Caco-2 (cell line): ENCODE results near the gene ERCC5. TPM values are rescaled to one million over a fixed set of nuclear protein-coding genes. Genes with fewer than 3 reads are reported as not detected.

ENCODE experiments used
- BruUV-seq: library from RNA; stranded (reverse); fragments of 400-500 nt; replicated peaks from 2 replicates; lab custom pipeline; 2021; lab: Mats Ljungman, UMichigan
- CTCF ChIA-PET: fragments of 300-600 bp; sonication (Branson Sonifier 250); formaldehyde crosslinking; loops from one replicate; lab custom pipeline; 2022; ENCODE audit warnings: antibody characterized with exemption; lab: Charles Lee
- POLR2A ChIA-PET: fragments of 300-600 bp; sonication (Branson Sonifier 250); formaldehyde crosslinking; loops from one replicate; lab custom pipeline; 2022; ENCODE audit warnings: antibody characterized with exemption; lab: Charles Lee
- DNase-seq, 2 experiments: peaks; one replicate each; pipeline versions ENCODE4 v3.0.0 to v3.0.0-alpha.2; 2020 to 2022
- H3K27me3 ChIP-seq: replicated peaks from 2 replicates; pipeline ENCODE4 v1.6.0; 2011; ENCODE audit warnings: low read length; ENCODE audit not compliant: control insufficient read depth, insufficient read depth
- H3K36me3 ChIP-seq: 2 replicates; pipeline ENCODE4 v1.5.1; 2011; ENCODE audit warnings: low read length; ENCODE audit not compliant: control insufficient read depth, insufficient read depth
- H3K4me1 ChIP-seq: fragments of 250-450 bp; sonication (Bioruptor Pico); 2 replicates; pipeline ENCODE4 v1.5.1; 2020; ENCODE audit warnings: mild to moderate bottlenecking
- H3K4me3 ChIP-seq: 2 replicates; pipeline ENCODE4 v1.5.1; 2011; ENCODE audit warnings: low read depth, mild to moderate bottlenecking, control low read depth, low read length
- H3K9me3 ChIP-seq: fragments of 250-450 bp; sonication (Bioruptor Pico); 2 replicates; pipeline ENCODE4 v1.5.1; 2020; ENCODE audit warnings: mild to moderate bottlenecking, moderate library complexity
- H3K27ac Mint-ChIP-seq: one replicate; pipeline ENCODE4 v1.8.0; 2022; ENCODE audit warnings: mixed read lengths; ENCODE audit not compliant: unreplicated experiment
- H3K27me3 Mint-ChIP-seq: one replicate; pipeline ENCODE4 v1.8.0; 2022; ENCODE audit warnings: mixed read lengths; ENCODE audit not compliant: insufficient read depth, unreplicated experiment
- H3K36me3 Mint-ChIP-seq: one replicate; pipeline ENCODE4 v1.8.0; 2022; ENCODE audit warnings: mild to moderate bottlenecking, mixed read lengths; ENCODE audit not compliant: insufficient read depth, unreplicated experiment
- H3K4me1 Mint-ChIP-seq: one replicate; pipeline ENCODE4 v1.8.0; 2022; ENCODE audit warnings: low read depth, mixed read lengths; ENCODE audit not compliant: unreplicated experiment
- H3K4me3 Mint-ChIP-seq: one replicate; pipeline ENCODE4 v1.8.0; 2022; ENCODE audit warnings: mild to moderate bottlenecking, moderate library complexity, mixed read lengths; ENCODE audit not compliant: unreplicated experiment
- H3K9me3 Mint-ChIP-seq: one replicate; pipeline ENCODE4 v1.8.0; 2022; ENCODE audit warnings: mixed read lengths; ENCODE audit not compliant: unreplicated experiment
- intact Hi-C: fragments of 100-400 bp; cut with micrococcal nuclease; formaldehyde crosslinking; loops from one replicate; pipeline ENCODE4 v1.10.0; 2022; ENCODE audit not compliant: unreplicated experiment
- total RNA-seq: library from RNA; stranded (reverse); gene quantifications from 2 replicates; pipeline ENCODE4 v1.2.3, GENCODE V29; 2022
- TF ChIP-seq, protein P1 (sequence below), 2 experiments: fragments of 200-600 bp in 1 of 2; IDR thresholded peaks; 1 replicate in 1 of 2; 2 replicates in 1 of 2; pipeline versions ENCODE4 v1.5.1 to v1.8.0; 2011 to 2022; ENCODE audit warnings: antibody characterized with exemption in 1 of 2, control low read depth in 1 of 2, inconsistent platforms in 1 of 2, low read depth in 1 of 2, low read length in 1 of 2, mild to moderate bottlenecking in 1 of 2, moderate library complexity in 1 of 2; ENCODE audit not compliant: insufficient read depth in 1 of 2, severe bottlenecking in 1 of 2, unreplicated experiment in 1 of 2

Gene ERCC5
- total RNA-seq, 1 experiment from 2014 or later = 31.4 TPM

DNA sequence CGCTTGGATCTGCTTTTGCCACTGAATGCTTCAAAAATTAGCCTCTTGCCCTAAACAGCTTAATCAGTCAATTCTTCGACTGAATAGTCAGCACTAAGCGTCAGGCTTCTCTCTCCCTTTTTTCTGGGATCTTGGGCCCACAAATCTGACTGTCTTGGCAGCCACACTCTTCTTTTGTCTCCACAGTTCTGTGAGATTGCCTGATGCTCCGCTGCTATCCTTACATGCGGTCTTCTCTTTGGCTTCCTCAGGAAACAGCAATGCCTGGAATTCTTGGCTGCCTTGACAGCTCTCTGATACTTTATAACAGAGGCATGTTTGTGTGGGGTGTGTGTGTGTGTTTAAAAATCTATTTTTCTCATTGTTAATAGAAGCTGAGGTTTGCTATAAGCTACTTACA is 32.6 kb downstream of the ERCC5 start:
- Histone ChIP-seq H3K4me1 (no peaks in the 10 kb centered on the region), H3K27me3 (no peaks in the 10 kb centered on the region), H3K36me3 (no peaks in the 10 kb centered on the region), H3K4me3 (no peak overlapping the region), H3K9me3 (no peaks in the 10 kb centered on the region)
- H3K27ac Mint-ChIP-seq = no peak overlapping the region
- peaks cover 10% of the 10 kb centered on the region for H3K36me3 Mint-ChIP-seq
- H3K27me3 Mint-ChIP-seq = no peaks in the 10 kb centered on the region
- no peak overlapping the region for H3K4me3 Mint-ChIP-seq
- H3K9me3 Mint-ChIP-seq = no peaks in the 10 kb centered on the region
- ChIA-PET POLR2A (no interaction called here), CTCF (no interaction called here)
- intact Hi-C loops = no loop called here
- H3K4me1 Mint-ChIP-seq = no peaks in the 10 kb centered on the region
- no peak for DNase-seq
- TF ChIP-seq, protein P1, sequence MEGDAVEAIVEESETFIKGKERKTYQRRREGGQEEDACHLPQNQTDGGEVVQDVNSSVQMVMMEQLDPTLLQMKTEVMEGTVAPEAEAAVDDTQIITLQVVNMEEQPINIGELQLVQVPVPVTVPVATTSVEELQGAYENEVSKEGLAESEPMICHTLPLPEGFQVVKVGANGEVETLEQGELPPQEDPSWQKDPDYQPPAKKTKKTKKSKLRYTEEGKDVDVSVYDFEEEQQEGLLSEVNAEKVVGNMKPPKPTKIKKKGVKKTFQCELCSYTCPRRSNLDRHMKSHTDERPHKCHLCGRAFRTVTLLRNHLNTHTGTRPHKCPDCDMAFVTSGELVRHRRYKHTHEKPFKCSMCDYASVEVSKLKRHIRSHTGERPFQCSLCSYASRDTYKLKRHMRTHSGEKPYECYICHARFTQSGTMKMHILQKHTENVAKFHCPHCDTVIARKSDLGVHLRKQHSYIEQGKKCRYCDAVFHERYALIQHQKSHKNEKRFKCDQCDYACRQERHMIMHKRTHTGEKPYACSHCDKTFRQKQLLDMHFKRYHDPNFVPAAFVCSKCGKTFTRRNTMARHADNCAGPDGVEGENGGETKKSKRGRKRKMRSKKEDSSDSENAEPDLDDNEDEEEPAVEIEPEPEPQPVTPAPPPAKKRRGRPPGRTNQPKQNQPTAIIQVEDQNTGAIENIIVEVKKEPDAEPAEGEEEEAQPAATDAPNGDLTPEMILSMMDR (IDR thresholded peaks at IDR 0.05; ENCODE audit: insufficient read depth in 1 of 2, low read depth in 1 of 2, low read length in 1 of 2, severe bottlenecking in 1 of 2, unreplicated experiment in 1 of 2) = no peak
- BruUV-seq = no TSS peak

DNA sequence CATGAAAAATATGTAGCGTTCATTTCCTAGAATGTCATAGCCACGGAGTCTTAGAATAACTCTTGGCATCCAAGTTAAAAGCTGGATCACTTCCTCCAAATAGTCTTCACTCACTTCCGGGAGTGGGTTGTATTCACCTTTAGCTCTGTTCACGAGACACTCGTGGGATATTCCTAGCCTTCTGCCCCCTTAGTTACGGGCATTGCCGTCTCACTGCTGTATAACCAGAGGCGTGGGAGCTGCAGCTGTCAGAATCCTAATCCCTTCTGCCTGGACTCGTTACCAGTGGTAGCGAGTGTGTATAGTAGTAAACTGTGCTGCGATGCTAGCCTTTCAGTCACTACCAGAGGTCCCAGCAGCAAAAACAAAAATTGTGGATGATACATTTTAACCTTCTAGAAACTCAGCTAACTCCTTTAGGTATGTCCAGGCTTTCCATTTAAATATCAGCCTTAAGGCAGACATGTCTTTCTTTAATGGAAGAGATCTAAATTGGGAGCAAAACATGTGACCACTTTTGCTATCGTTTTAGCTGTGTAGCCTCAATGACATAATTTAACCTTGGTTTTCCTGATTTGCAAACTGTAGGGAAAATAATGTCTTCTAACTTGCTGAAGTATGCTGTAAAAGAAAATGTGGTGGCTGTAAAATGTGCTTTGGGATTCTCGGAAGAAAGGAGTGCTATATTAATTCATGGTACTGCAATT is 34.1 kb downstream of the ERCC5 start:
- Histone ChIP-seq H3K4me3 (no peak overlapping the region), H3K36me3 (no peaks in the 10 kb centered on the region), H3K9me3 (no peaks in the 10 kb centered on the region), H3K27me3 (no peaks in the 10 kb centered on the region), H3K4me1 (no peaks in the 10 kb centered on the region)
- no peak overlapping the region for H3K4me3 Mint-ChIP-seq
- DNase-seq = no peak
- H3K27me3 Mint-ChIP-seq = no peaks in the 10 kb centered on the region
- BruUV-seq = no TSS peak
- peaks cover 6% of the 10 kb centered on the region for H3K36me3 Mint-ChIP-seq
- CTCF ChIA-PET = no interaction called here
- intact Hi-C loops = no loop called here
- no peaks in the 10 kb centered on the region for H3K4me1 Mint-ChIP-seq
- TF ChIP-seq, protein P1 (IDR thresholded peaks at IDR 0.05; ENCODE audit: insufficient read depth in 1 of 2, low read depth in 1 of 2, low read length in 1 of 2, severe bottlenecking in 1 of 2, unreplicated experiment in 1 of 2) = no peak
- H3K9me3 Mint-ChIP-seq = no peaks in the 10 kb centered on the region
- POLR2A ChIA-PET = no interaction called here
- no peak overlapping the region for H3K27ac Mint-ChIP-seq

DNA sequence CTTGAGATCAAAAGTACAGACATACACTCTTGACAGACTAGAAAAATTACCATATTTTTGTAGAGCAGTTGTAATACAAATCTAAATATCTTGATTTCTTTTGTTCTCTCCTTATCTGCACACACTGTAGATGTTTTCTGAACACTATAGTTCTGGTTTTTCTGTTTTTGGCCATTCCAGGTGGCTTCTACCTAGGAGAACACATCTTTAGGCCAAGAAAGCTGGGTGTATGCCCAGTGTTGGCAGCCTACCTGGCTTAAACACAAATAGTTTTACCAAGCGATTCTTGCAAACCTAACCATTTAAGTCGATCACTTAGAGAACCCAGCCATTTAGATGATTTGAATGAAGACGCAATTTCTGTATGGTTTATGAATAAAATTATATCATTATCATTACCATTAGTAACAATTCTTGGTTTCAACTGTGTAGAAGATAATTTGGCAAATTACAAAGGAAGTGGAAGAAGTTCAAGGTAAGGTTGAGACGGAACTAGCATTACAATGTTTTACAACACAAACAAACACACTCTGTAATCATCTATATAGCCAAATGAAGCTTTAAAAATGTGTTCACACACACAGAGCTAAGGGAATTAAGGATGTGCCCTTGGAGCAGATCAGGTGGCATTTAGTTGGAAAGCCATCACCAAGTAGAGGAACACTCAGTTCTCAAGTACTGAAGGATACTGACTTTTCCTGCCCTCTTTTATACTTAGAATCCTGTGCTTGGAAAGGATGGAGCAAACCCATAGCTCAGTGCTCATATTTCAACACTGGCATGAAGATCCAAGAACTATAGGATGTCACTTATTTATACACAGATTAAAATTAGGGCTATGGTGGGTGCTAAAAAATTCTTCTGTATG is 36.2 kb downstream of the ERCC5 start:
- intact Hi-C loops = no loop called here
- Mint-ChIP-seq H3K4me3 (no peak overlapping the region), H3K27me3 (no peaks in the 10 kb centered on the region), H3K36me3 (no peaks in the 10 kb centered on the region), H3K4me1 (no peaks in the 10 kb centered on the region), H3K27ac (no peak overlapping the region), H3K9me3 (no peaks in the 10 kb centered on the region)
- TF ChIP-seq, protein P1 (IDR thresholded peaks at IDR 0.05; ENCODE audit: insufficient read depth in 1 of 2, low read depth in 1 of 2, low read length in 1 of 2, severe bottlenecking in 1 of 2, unreplicated experiment in 1 of 2) = no peak
- no peak for DNase-seq
- BruUV-seq = no TSS peak
- ChIA-PET CTCF (no interaction called here), POLR2A (no interaction called here)
- Histone ChIP-seq H3K36me3 (no peaks in the 10 kb centered on the region), H3K4me3 (no peak overlapping the region), H3K9me3 (no peaks in the 10 kb centered on the region), H3K27me3 (no peaks in the 10 kb centered on the region), H3K4me1 (no peaks in the 10 kb centered on the region)
